Measurements from ENCODE around the gene FAT3.

The FAT3 gene

GRCh38 chr11:92227959-92228935 is 3.6 kb downstream of the FAT3 start:
- DNase-seq: no peak

- DNase-seq: no peak
These were observed 12.2 kb downstream of the FAT3 start for GRCh38 chr11:92236856-92237255.

GRCh38 chr11:92240916-92241315 is 16.3 kb downstream of the FAT3 start:
- no peak for DNase-seq

GRCh38 chr11:92245700-92246271 is 21.2 kb downstream of the FAT3 start:
- DNase-seq: no peak

- DNase-seq: no peak
These were observed 22.0 kb downstream of the FAT3 start for GRCh38 chr11:92246630-92247029.

GRCh38 chr11:92249156-92249753 is 24.6 kb downstream of the FAT3 start:
- DNase-seq: no peak

- DNase-seq: no peak
These were observed 27.4 kb downstream of the FAT3 start for GRCh38 chr11:92251980-92252379.

GRCh38 chr11:92253421-92253820 is 28.8 kb downstream of the FAT3 start:
- no peak for DNase-seq

- DNase-seq: no peak
These were observed 29.3 kb downstream of the FAT3 start for GRCh38 chr11:92253945-92254344.

GRCh38 chr11:92257536-92257935 is 32.9 kb downstream of the FAT3 start:
- no peak for DNase-seq

- DNase-seq: no peak
These were observed 35.2 kb downstream of the FAT3 start for GRCh38 chr11:92259861-92260260.

GRCh38 chr11:92264350-92264749 is 39.7 kb downstream of the FAT3 start:
- no peak for DNase-seq

- no peak for DNase-seq
These were observed 42.2 kb downstream of the FAT3 start for GRCh38 chr11:92266806-92267205.

- DNase-seq: no peak
These were observed 42.7 kb downstream of the FAT3 start for GRCh38 chr11:92267278-92267677.

GRCh38 chr11:92267968-92268367 is 43.4 kb downstream of the FAT3 start:
- no peak for DNase-seq

- no peak for DNase-seq
These were observed 43.9 kb downstream of the FAT3 start for GRCh38 chr11:92268546-92268945.

GRCh38 chr11:92269021-92269420 is 44.4 kb downstream of the FAT3 start:
- DNase-seq: no peak

GRCh38 chr11:92269841-92270240 is 45.2 kb downstream of the FAT3 start:
- no peak for DNase-seq

GRCh38 chr11:92272651-92273050 is 48.0 kb downstream of the FAT3 start:
- no peak for DNase-seq
